Left renal pelvis (tissue), 4 donors: ENCODE measurements around the gene TPRX1. TPM values are rescaled to one million over a fixed set of nuclear protein-coding genes. Genes with fewer than 3 reads are reported as not detected.
"Not testable (repeated sequence)": the region's sequence is repeated elsewhere in the genome, so short reads cannot be mapped to it uniquely, and the experiment has no call there.

Source experiments
- DNase-seq, 4 donors: peaks; one replicate each; pipeline ENCODE4 v3.0.0-alpha.2; 2013; ENCODE audit warnings: low read depth in 4 of 4, low spot score in 3 of 4
- polyA plus RNA-seq, 4 donors: library from polyadenylated mRNA; unstranded; fragments of 120-200 nt; gene quantifications; one replicate each; pipeline ENCODE4 v1.2.1, GENCODE V29; 2013; ENCODE audit not compliant: insufficient read length in 4 of 4

Gene TPRX1
- polyA plus RNA-seq, 4 donors = not detected

DNA sequence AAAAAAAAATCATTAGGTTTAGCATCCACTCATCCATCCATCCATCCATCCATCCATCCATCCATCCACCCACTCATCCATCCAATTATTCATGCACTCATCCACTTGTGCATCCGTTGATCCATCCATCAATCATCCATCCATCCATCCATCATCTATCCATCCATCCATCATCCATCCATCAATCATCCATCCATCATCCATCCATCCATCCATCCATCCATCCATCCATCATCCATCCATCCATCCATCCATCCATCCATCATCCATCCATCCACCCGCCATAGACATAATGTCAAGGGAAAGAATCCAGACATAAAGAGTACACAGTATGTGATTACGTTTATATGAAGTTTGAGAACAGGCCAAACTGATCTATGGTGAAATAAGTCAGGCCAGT lies 34.8 kb downstream of the TPRX1 start:
- DNase-seq = no peak

DNA sequence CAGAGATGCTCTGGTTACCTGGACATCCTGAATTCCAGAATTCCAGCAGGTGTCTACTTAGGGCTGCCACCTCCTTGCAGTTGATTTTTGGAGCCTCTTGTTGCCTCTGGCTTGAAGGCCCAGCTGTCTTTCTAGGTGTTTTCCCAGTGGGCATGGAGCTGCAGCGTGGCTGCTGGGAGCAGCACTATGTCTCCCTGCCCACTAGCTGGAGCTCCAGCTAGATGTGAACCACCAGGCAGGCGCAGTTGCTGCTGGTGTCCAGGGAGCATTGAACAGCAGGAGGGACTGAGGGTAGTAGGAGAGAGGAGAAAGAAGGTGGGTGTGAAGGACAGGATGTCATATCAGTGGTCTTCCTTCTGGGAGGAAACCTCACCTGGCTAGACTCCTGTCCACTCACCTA lies 35.7 kb downstream of the TPRX1 start:
- DNase-seq = no peak

DNA sequence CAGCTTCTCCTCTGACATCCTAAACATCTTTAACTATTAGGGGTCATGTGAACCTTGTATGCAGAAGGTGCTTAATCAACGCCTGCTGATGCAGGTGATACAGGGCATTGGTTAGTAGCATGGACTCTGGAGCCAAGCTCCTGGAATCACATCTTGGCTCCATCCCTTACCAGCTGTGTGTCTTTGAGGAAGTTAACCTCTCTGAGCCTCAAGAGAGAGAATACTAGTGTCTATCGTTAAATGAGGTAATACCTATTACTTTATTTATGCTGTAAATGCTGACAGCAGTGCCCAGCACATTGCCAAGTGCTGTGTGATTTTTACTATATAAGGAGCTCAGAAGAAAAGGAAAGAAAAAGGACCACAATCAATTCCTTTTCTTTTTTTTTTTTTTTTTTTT lies 37.0 kb downstream of the TPRX1 start:
- no peak for DNase-seq

DNA sequence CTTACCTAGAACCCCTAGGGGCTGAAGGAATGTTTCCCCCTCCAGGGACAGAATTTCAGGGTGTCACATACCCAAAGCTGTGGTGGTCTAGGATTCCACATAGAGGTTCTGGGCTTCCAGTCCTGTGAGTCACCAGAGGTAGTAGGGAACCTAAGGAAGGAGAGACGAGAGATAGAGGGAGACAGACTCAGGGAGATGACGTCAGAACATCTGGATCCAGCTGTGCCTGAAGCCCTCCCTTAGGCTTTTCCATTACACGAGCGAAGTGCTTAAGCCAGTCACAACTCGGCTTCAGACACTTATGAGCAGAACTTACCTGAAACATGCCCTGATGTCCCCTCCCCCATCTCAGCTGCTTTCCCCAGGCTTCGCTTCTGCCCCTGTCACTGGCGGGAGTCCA lies 37.7 kb downstream of the TPRX1 start:
- no peak for DNase-seq

DNA sequence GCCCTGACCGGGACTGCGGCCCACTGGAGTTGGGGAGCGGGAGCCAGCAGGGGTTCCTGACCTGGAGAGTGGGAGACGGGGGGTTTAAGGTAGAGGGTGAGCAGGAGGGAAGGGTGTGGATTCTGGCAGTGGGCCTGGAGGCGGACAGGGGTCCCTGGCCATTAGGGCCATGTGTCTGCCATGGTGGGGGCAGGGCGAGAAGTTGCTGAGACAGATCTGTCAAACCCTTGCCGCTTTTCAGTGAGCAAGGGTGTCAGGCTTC lies 38.1 kb downstream of the TPRX1 start:
- DNase-seq = no peak

DNA sequence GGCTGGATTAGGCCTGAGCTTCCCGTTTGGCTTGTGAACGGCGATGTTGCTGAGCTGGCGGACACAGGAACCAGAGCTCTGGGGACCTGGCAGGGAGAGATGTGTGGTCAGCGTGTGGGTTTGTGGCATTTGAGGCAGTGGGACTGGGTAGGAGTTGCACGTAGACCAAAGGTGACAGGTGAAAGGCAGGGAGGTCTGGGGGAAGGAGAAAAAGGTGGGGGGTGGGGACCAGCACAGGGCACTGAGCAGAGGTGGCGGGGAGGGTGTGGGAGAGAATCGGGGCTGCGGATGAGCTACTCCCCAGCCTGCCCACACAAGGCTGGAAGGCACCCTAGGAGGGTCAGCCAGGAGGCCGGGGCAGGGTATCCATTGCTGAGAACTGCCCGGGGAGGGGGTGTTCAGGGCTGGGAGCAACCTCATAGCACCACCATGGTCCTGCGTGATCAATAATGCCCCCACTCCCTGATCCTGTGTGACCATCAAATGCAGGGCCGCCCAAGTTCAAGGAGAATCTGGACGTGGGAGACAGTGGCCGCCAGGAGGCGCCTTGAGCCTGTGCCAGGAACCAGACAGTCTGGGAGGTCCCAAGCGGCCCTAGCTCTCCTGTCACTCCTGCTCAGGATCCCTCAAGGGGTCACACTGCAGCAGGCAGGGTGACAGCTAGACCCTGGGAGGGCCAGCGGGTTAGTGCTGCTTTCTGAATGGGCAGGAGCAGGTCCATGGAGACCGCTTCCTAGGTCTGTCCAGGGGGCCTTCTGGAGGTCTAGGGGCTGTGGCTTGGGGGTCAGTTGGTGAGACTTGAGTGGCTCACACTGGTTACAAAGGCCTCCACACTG lies 38.6 kb downstream of the TPRX1 start:
- peak in 1 of 4 donors; percentile 33 for DNase-seq

DNA sequence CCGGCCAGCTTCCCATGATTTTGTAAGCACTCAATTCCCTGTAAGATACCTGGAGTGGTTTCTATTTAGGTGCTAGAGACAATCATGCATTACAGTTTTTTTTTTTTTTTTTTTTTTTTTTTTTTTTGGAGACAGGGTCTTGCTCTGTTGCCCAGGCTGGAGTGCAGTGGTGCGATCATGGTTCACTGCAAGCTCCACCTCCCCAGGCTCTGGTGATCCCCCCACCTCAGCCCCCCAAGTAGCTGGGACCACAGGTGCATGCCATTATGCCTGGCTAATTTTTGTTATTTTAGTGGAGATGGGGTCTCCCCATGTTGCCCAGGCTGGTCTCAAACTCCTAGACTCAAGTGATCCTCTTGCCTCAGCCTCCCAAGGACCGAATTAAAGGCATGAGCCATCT lies 39.6 kb downstream of the TPRX1 start:
- DNase-seq = not testable (repeated sequence)

DNA sequence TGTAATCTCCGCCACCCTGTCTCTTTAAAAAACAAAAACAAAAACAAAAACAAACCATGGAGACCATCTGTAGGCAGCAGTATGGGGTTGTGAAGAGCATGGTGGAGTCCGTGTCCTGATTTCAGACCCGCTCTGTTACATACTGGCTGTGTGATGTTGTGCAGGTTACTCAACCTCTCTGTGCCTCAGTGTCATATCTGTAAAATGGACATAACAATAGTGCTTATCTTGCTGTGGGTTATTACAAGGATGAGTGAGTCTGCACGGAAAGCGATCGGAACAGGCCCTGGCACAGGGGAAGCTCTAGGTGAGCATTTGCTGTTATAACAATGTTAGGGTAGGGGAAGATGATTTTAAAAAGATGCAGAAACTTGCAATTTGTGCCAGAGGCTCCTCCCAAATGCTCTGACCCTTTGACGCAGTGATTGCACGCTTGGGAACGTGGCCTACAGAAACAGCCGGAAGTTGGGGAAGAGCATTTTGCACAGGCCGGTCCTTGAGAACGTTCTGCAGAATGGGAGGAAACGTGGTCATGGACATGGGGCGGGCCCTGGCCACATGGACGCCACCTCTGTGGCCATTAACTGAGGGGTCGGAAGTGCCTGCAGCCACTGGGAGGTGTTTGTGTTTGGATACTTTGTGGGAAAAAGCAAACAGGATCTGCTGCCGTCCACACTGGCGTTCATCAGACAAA lies 41.6 kb downstream of the TPRX1 start:
- DNase-seq = no peak

DNA sequence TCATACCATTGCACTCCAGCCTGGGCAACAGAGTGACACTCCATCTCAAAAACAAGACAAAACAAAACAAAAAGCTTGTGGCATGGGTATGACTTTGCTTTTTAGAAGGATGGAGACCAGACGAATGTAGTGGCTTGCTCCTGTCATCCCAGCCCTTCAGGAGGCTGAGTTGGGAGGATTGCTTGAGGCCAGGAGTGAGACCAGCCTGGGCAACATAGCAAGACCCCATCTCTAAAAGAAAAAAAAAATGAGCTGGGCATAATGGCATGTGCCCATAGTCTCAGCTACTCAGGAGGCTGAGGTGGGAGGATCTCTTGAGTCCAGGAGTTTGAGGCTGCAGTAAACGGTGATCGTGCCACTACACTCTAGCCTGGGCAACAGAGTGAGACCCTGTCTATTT lies 42.2 kb downstream of the TPRX1 start:
- DNase-seq = no peak

DNA sequence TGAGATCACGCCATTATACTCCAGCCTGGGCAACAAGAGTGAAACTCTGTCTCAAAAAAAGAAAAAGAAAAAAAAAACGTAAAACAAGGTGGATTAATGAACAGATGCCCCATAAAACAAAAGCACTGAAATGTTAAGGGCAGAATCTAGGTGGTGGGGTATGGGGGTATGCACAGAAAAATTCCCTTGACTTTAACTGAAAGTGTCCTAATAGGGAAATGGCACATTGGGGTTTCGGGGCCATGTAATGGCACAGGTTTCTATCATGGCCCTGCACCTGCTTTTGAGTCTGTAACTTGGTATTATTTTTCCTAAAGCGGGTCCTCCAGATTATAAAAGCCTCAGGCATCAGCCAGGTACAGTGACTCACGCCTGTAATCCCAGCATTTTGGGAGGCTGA lies 42.8 kb downstream of the TPRX1 start:
- DNase-seq = no peak

DNA sequence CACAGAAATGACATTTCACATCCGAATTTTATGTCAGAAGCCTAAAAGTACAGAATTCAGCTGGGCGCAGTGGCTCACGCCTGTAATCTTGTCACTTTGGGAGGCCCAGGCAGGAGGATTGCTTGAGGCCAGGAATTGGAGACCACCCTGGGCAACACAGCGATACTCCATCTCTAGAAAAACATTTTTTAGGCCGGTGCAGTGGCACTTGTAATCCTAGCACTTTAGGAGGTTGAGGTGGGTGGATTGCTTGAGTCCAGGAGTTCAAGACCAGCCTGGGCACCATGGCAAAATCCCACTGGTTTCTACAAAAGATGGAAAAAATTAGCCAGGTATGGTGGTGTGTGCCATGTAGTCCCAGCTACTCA lies 43.7 kb downstream of the TPRX1 start:
- DNase-seq = no peak

DNA sequence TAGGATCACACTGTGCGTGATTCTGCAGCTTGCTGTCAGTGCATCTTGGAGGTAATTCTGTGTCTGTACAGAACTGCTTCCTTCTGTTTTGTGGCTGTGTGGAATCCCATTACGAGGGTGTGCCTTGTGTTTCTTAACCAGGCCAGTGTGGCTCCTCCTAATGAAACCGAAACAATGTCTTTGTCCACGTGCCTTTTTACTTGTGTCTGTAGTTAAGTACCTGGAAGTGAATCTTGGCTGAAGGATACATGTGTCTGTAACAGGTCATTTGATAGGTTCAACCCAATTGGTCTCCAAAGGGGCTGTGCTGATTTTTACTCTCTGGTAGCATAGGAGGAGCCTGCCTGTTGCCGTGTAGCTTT lies 45.9 kb downstream of the TPRX1 start:
- no peak for DNase-seq

DNA sequence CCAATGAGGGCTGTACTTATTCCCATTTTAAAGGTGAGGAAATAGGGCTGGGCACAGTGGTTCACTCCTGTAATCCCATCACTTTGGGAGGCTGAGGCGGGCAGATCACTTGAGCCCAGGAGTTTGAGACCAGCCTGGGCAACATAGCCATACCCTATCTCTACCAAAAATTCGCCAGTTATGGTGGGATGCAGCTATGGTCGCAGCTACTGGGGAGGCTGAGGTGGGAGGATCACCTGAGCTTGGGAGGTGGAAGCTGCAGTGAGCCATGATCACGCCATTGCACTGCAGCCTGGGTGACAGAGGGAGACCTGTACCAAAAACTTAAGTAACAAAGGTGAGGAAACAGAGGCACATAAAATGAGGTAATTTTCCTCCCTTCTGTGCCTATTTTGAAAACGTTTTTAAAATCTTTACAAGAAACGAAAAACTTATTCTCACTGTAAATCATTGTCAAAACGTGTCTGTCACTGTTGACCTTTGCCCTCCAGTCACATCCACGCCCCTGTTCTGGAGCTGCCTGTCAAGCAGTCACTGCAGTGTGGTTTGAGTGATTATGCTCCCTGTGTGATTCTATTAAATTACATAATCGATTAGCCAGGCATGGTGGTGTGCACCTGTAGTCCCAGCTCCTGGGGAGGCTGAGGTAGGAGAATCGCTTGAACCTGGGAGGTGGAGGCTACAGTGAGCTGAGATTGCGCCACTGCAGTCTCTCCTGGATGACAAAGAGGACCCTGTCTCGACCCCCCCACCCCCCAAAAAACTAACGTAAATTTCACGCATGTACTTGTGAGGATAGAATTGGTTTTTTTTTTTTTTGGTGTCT lies 46.5 kb downstream of the TPRX1 start:
- DNase-seq = no peak

DNA sequence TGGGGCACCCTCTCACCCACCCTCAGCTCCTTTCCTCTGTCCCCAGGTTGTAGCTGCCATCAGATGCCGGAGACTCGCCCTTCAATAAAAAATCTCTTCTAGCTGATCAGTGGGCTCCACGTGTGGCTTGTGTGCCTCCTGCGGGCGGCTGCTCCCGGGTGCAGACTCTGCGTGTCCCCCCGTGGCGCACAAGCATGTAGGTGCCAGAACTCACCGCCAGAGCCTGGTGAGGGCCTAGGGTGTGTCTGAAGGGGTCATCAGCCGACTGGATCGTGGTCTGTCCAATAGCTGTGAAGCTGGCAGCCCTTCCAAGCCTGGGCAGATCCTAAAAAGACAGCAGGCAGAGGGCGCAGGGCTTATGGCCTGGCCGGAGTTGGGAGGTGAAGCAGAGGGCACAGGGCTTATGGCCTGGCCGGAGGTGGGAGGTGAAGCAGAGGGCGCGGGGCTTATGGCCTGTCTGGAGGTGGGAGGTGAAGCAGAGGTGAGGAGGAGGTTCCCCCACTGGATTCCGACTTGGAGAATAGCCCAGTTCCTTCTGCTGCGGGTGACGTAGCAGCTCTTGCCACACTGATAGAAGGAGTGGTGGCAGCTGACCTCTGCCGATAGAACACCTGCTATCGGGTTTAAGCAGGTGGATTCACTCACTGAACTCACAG lies 47.3 kb downstream of the TPRX1 start:
- no peak for DNase-seq

DNA sequence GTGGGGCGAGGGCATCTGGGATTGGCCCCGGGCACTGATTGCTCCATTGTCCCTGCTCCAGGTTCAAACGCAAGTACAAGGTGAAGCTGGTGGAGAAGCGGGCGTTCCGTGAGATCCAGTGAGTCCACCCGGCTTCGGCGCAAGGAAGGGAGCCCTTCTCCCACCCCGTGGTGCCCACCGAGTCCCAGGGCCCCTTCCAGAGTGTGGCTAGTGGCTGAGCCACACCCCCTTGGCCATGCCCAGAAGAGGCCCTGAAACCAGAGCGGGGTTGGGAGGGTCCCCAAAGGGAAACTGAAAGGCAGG lies 47.8 kb downstream of the TPRX1 start:
- DNase-seq = no peak

DNA sequence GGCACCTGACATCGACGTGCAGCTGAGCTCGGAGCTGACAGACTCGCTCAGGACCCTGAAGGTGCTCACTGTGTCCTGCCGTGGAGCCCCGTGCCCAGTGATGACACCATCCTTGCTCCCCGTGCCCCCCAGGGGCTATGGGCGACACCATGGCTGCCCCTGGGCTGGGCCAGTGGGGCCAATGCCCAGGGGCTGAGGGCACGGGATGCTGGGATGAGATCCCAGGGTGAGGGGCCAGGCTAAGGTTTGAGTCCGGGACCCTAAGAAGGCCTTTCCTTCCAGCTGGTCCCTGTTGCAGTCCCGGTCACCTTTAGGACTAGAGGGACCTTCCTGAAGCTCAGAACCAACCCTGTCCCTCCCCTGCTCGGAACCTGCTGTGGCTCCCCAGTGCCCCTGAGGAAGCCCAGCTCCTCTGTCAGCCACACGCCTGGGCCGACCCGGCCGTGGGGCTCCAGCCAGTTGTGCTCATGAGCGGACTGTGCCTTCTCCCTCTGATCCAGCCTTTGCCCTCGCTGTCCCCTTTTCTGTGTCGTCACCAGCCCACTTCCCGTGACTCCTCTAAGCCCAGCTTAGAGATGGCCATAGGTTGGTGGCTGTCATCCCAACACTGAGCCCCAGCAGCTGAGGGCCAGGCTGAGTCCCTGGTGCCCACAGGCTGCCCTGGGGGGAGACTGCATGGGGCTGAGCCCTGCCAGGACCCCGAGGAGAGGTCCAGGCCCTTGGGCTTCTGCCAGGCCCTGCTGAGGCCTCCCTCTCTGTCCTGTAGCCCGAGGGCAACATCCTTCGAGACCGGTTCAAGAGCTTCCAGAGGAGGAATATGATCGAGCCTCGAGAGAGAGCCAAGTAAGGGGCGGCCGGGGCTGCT lies 48.4 kb downstream of the TPRX1 start:
- no peak for DNase-seq

DNA sequence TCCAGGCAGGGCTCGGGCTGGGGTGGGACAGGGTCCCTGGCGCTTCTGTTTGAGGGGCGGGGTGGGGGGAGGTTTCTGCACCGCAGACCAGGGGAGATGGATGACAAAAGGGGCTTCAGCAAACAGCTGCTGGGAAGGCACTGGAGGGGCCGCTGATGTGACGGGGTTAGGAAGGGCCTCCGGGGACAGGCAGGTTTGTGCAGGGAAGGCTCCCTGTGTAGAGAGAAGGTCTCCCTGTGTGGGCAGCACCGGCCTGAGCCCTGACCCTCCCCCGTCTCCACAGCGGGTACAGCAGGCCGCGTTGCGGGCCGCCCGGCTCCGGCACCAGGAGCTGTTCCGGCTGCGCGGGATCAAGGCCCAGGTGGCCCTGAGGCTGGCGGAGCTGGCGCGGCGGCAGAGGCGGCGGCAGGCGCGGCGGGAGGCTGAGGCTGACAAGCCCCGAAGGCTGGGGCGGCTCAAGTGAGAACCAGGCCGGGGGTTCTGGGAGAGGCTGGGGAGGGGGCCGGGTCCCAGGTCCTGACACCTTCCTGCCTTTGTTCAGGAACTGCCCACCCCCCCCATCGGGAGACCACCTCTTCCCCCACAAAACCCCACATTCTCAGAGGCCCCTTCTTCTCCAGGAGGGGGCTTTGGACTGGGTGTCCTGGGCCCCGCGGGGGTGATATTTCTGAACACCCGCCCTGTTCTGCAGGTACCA lies 49.1 kb downstream of the TPRX1 start:
- no peak for DNase-seq

DNA sequence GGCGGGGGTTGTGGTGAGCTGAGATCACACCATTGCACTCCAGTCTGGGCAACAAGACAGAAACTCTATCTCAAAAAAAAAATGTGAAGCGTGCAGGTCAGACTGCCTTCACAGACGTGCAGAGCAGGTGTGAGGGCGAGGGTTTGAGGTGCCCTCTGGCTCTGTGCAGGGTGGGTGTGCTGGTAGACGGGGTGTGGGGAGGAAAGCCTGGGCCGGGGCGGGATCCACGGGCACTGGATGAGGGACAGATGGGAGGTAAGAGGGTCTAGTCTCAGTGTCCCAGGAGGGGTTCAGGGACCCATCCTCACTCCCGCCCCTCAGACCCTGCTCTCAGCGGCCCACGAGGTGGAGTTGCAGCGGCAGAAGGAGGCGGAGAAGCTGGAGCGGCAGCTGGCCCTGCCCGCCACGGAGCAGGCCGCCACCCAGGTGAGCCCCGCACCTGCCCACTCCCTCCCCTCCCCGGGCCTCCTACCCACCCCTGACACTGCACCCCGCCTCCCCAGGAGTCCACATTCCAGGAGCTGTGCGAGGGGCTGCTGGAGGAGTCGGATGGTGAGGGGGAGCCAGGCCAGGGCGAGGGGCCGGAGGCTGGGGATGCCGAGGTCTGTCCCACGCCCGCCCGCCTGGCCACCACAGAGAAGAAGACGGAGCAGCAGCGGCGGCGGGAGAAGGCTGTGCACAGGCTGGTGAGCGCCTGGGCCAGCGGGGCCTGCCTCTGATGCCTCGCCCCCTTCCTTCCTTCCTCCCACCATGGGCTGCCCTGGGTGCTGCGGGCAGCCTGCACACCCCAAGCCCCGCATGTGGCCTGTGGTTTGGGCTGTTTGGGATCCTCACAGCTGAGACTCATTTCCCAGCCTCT lies 49.9 kb downstream of the TPRX1 start:
- DNase-seq = no peak
